ENCODE measurements around the gene TNFRSF13B.
"Not testable (repeated sequence)": the region's sequence is repeated elsewhere in the genome, so short reads cannot be mapped to it uniquely, and the experiment has no call there.

The TNFRSF13B gene

GRCh38 chr17:16905593-16906191 lies 66.2 kb downstream of the TNFRSF13B start:
- no peak for TF ChIP-seq CTCF (IDR thresholded peaks at IDR 0.05; ENCODE audit: low read depth, low read length, missing control alignments)
- peak; percentile 89 for DNase-seq (ENCODE audit: low read depth)
- in situ Hi-C loops (cut with HindIII; ENCODE audit: low sequenced_read_pairs) = no loop called here
- no peak overlapping the region for H3K4me3 ChIP-seq (ENCODE audit: low read depth, low read length)

GRCh38 chr17:16903070-16903469 lies 68.8 kb downstream of the TNFRSF13B start:
- H3K4me3 ChIP-seq (ENCODE audit: low read depth, low read length); DNase-seq (ENCODE audit: low read depth); in situ Hi-C loops (cut with HindIII; ENCODE audit: low sequenced_read_pairs): not testable (repeated sequence)

- no peak for DNase-seq (ENCODE audit: low read depth)
- TF ChIP-seq CTCF (IDR thresholded peaks at IDR 0.05; ENCODE audit: low read depth, low read length, missing control alignments) = no peak
- in situ Hi-C loops (cut with HindIII; ENCODE audit: low sequenced_read_pairs) = no loop called here
- no peak overlapping the region for H3K4me3 ChIP-seq (ENCODE audit: low read depth, low read length)
Measured at GRCh38 chr17:16900288-16900882, 71.5 kb downstream of the TNFRSF13B start.

GRCh38 chr17:16897211-16897896 lies 74.6 kb downstream of the TNFRSF13B start:
- not testable (repeated sequence) for H3K4me3 ChIP-seq (ENCODE audit: low read depth, low read length); DNase-seq (ENCODE audit: low read depth)
- in situ Hi-C loops (cut with HindIII; ENCODE audit: low sequenced_read_pairs) = loop anchor here (25.0 kb wide), 1 partner anchor 190 kb away; no protein-coding TSS in a partner anchor

DNA sequence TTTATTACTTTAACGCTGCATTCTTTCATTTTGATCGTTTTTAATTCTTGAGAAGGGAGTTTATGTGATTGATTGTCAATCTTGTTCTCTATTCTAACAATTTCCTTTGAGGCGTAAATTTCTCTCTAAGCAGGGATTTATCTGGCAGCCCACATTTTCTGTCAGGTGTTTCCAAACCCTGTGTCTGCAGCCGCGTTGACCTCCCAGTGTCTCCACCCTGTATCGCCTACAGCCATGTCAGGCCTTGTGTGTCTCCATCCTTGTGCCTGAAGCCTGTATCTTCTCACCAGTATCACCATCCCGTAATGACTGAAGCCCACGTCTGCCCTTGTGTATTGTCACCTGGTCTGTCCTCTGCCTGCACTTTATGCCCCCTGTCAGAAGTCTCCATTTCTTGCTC lies 75.7 kb downstream of the TNFRSF13B start:
- H3K4me3 ChIP-seq (ENCODE audit: low read depth, low read length); DNase-seq (ENCODE audit: low read depth): not testable (repeated sequence)
- in situ Hi-C loops (cut with HindIII; ENCODE audit: low sequenced_read_pairs) = loop anchor here (25.0 kb wide), 1 partner anchor 191 kb away; no protein-coding TSS in a partner anchor

- in situ Hi-C loops (cut with HindIII; ENCODE audit: low sequenced_read_pairs) = loop anchor here (25.0 kb wide), 1 partner anchor 194 kb away; no protein-coding TSS in a partner anchor
- not testable (repeated sequence) for DNase-seq (ENCODE audit: low read depth); H3K4me3 ChIP-seq (ENCODE audit: low read depth, low read length)
Measured at GRCh38 chr17:16893527-16893926, 78.4 kb downstream of the TNFRSF13B start.

DNA sequence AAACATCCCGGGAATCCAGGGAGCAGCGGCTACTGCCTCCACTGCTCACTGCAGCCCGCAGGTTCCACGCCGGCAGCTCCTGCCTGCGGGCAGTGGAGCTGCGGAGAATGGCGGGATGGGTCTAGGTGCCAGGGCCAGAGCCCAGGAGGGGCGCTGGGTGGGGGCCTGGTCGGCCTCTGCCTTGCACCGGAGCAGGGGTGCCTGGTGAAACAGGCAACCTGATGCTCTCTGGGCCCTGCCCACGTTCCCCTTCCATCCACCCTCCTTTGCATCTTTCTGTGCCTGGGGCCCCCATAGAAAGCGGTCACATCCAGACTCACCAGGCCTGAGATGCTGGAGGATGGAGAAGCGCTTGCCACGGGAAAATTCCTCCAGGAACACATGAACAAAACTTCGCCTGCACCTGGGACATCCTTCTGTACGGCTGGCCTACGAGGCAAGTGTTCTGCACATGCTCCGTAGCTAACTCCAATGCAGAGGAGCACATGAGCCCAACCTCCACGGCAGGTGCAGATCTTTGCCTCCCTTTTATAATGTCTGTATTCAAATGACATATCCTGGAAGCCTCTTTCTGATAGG lies 79.0 kb downstream of the TNFRSF13B start:
- in situ Hi-C loops (cut with HindIII; ENCODE audit: low sequenced_read_pairs) = loop anchor here (25.0 kb wide), 1 partner anchor 194 kb away; no protein-coding TSS in a partner anchor
- not testable (repeated sequence) for H3K4me3 ChIP-seq (ENCODE audit: low read depth, low read length); DNase-seq (ENCODE audit: low read depth)

DNA sequence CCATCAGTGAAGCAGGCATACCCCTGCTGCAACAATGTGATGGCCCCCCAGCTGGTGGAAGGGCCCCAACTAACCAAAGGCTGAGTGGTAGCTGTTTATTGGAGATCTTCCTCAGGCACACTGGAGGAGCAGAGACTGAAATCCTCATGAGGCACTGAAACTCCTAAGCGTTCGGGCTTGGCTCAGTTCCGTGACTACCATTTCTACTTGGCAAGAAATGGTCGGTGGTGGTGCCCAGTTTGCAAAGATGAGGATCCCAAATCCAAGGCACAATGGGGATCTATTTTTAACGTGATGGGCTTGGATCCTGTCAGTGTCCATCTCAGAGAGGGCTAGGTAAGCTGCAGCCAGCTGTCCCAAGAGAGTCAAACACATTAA lies 82.8 kb downstream of the TNFRSF13B start:
- no peak for TF ChIP-seq CTCF (IDR thresholded peaks at IDR 0.05; ENCODE audit: low read depth, low read length, missing control alignments)
- H3K4me3 ChIP-seq (ENCODE audit: low read depth, low read length) = no peak overlapping the region
- in situ Hi-C loops (cut with HindIII; ENCODE audit: low sequenced_read_pairs) = loop anchor here (25.0 kb wide), 1 partner anchor 198 kb away; no protein-coding TSS in a partner anchor
- no peak for DNase-seq (ENCODE audit: low read depth)
